Brain microvascular endothelial cell (primary cell): ENCODE measurements around the gene SPOPL.

Source experiments
- DNase-seq: peaks from one replicate; pipeline ENCODE4 v3.0.0-alpha.2; 2020
- H3K27ac ChIP-seq: fragments of 250-450 bp; sonication (Bioruptor Pico); 2 replicates; pipeline ENCODE4 v1.5.1; 2020; ENCODE audit warnings: mild to moderate bottlenecking, moderate library complexity
- H3K27me3 ChIP-seq: fragments of 250-450 bp; sonication (Bioruptor Pico); replicated peaks from 2 replicates; pipeline ENCODE4 v1.5.1; 2020; ENCODE audit warnings: mild to moderate bottlenecking
- H3K36me3 ChIP-seq: fragments of 250-450 bp; sonication (Bioruptor Pico); replicated peaks from 2 replicates; pipeline ENCODE4 v1.5.1; 2020; ENCODE audit warnings: mild to moderate bottlenecking
- H3K4me3 ChIP-seq: 2 replicates; pipeline ENCODE4 v1.5.1; 2011; ENCODE audit warnings: low read depth, mild to moderate bottlenecking, control low read depth, low read length, moderate library complexity
- in situ Hi-C: cut with HindIII; loops from 2 replicates; pipeline ENCODE4 v1.10.0; 2017; ENCODE audit warnings: low sequenced_read_pairs, low pct_ligation_motif_present
- TF ChIP-seq, protein P1 (sequence below): IDR thresholded peaks from 2 replicates; pipeline ENCODE4 v1.5.1; 2011; ENCODE audit warnings: low read depth, mild to moderate bottlenecking, moderate library complexity, low read length, control low read depth, inconsistent platforms; ENCODE audit errors: missing control alignments

Gene SPOPL

DNA sequence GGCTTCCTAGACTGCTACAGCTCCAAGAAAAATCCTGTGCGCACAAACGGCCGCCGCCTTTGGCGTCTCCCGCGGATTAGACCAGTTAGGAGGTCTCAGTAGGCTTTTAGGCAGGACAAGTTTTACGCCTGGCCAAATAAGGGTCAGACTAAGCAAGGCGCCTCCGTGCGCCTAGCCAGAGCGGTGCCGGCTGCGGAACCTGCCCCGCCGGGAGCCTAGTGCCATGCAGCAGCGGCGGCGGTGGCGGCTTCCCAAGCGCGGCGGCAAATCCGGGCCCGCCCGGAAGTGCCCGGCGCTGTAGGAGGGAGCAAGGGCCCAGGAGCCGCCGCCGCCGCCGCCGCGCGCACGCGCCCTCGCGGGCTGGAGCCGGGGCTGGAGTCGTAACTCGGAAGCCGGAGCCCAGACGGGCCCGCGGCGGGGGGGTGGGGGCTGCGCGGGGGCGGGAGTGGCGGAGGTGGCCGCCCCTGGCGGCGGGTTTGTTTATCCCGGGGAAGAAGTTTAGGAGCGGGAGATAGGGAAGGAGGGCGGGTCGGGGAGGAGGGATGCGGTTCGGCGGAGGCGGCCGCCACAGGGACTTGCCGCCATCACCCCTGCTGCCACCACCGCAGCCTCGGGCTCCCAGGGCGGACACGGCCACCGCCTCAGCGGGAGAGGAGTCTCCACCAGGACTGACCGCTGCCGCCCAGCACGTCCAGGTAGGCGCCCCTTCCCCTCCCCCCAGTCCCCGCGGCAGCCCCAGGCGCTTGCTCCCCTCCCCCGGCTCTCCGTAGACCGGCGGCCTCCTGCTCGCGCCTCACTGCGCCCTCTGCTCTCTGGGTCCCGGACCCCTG is at the start of gene SPOPL:
Gene SPOPL (plus strand): TSS at position 346 of the 830 bp plus-strand sequence. CDS start 48,447 bp downstream, outside the sequence.
- Histone ChIP-seq H3K27ac (peak within 1 kb of the TSS; percentile 57), H3K27me3 (no peaks in the 10 kb centered on the region), H3K4me3 (peak within 1 kb of the TSS; percentile 82), H3K36me3 (no peaks in the 10 kb centered on the region)
- TF ChIP-seq, protein P1, sequence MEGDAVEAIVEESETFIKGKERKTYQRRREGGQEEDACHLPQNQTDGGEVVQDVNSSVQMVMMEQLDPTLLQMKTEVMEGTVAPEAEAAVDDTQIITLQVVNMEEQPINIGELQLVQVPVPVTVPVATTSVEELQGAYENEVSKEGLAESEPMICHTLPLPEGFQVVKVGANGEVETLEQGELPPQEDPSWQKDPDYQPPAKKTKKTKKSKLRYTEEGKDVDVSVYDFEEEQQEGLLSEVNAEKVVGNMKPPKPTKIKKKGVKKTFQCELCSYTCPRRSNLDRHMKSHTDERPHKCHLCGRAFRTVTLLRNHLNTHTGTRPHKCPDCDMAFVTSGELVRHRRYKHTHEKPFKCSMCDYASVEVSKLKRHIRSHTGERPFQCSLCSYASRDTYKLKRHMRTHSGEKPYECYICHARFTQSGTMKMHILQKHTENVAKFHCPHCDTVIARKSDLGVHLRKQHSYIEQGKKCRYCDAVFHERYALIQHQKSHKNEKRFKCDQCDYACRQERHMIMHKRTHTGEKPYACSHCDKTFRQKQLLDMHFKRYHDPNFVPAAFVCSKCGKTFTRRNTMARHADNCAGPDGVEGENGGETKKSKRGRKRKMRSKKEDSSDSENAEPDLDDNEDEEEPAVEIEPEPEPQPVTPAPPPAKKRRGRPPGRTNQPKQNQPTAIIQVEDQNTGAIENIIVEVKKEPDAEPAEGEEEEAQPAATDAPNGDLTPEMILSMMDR = peak; percentile 25
- in situ Hi-C loops = no loop called here
- peak; percentile 83 for DNase-seq

DNA sequence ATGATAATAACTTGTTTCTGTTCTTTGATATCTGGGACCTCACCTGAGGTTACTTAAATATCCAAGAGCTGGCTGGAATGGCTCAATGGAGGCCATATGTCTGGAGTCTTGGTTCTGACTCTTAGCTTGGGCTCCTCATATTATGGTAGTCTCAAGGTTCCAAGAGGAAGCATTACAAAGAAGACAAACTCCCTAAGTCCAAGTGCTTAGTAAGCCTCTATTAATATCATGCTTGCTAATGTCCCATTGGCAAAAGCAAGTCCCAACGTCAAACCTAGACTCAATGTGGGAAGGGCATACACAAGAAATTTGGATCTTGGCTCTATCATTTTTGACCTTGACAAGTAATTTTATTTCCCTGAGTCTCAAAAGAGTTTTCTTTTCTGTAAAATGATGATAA is 49.2 kb upstream of the SPOPL start:
- H3K36me3 ChIP-seq = no peaks in the 10 kb centered on the region
- no peaks in the 10 kb centered on the region for H3K27me3 ChIP-seq
- in situ Hi-C loops = no loop called here
- no peak overlapping the region for H3K4me3 ChIP-seq
- no peak for DNase-seq
- TF ChIP-seq, protein P1 = no peak
- H3K27ac ChIP-seq = no peak overlapping the region

DNA sequence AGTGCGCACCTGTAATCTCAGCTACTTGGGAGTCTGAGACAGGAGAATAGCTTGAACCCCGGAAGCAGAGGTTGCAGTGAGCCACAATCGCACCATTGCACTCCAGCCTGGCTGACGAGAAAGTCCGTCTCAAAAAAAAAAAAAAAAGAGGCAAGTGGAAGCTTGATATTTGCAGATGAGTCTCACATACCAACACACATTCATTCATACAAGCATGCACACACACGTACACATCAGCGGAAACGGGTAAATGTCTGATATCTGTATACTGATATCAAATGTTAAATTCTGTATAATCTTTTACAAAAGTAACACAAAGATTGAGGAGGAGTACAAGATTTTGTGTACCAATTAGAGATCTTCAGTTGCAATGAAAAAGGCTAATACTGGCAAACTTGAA is 47.8 kb upstream of the SPOPL start:
- in situ Hi-C loops = no loop called here

DNA sequence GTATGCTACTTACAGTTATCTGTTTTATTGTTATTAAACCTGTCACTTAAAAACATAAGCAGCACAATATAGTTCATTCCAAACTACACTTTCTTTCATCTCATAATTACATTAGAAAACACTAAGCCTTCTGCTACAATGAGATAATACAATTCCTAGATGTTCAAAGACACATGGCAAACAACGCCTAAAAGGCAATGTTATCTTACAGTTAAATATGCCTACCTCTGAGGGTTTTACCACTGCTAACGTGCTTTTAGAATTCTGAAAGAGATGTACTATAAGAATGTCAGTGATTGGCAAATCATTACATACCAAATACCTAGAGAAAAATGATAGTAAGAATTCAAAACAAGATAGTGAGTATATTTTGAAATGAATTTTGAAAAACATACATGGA is 46.8 kb upstream of the SPOPL start:
- Histone ChIP-seq H3K36me3 (no peaks in the 10 kb centered on the region), H3K27ac (no peak overlapping the region), H3K27me3 (no peaks in the 10 kb centered on the region), H3K4me3 (no peak overlapping the region)
- TF ChIP-seq, protein P1 = no peak
- in situ Hi-C loops = no loop called here
- no peak for DNase-seq

More for the DNA sequence above, 47.8 kb upstream of the SPOPL start:
- TF ChIP-seq, protein P1 = no peak
- Histone ChIP-seq H3K27me3 (no peaks in the 10 kb centered on the region), H3K4me3 (no peak overlapping the region), H3K27ac (no peak overlapping the region), H3K36me3 (no peaks in the 10 kb centered on the region)
- no peak for DNase-seq

DNA sequence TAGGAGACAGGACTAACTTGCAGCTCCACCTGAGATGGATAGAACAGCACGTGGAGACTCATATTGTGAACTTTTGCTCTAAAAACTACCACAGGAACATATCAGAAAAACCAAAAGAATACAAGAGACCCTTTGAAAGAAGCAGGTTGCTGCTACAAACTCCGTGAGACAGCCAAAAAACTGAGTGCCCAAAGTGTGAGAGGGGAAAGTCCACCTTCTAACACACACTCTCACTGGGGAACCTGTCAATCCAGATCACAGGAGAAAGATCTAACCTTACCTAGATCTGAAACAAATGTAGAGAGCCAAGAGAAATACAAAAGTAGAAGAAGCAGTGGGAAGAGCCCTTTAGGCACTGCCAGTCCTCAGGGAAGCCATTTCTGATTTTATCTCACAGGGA is 46.3 kb upstream of the SPOPL start:
- Histone ChIP-seq H3K4me3 (no peak overlapping the region), H3K27ac (no peak overlapping the region), H3K27me3 (no peaks in the 10 kb centered on the region), H3K36me3 (no peaks in the 10 kb centered on the region)
- DNase-seq = no peak
- in situ Hi-C loops = no loop called here
- TF ChIP-seq, protein P1 = no peak
